Cardiac muscle cell (in vitro differentiated cells and primary cell): ENCODE data around the gene TJP3. TPM values are rescaled to one million over a fixed set of nuclear protein-coding genes. Genes with fewer than 3 reads are reported as not detected.

Experiments
- DNase-seq, 2 donors: peaks; one replicate each; pipeline versions ENCODE4 v3.0.0 to v3.0.0-alpha.2; 2010 to 2017; ENCODE audit warnings: low read depth in 1 of 2, low spot score in 1 of 2
- H3K27ac ChIP-seq: fragments of 200-600 bp; sonication (generic); 2 replicates; pipeline ENCODE4 v1.5.1; 2016
- H3K27me3 ChIP-seq: fragments of 200-600 bp; sonication (generic); 2 replicates; pipeline ENCODE4 v1.6.0; 2016; ENCODE audit warnings: control low read depth
- H3K36me3 ChIP-seq: fragments of 200-600 bp; sonication (generic); 2 replicates; pipeline ENCODE4 v1.5.1; 2016; ENCODE audit warnings: control low read depth
- H3K4me1 ChIP-seq: fragments of 200-600 bp; sonication (generic); 2 replicates; pipeline ENCODE4 v1.8.1; 2017; ENCODE audit warnings: low read depth, mild to moderate bottlenecking, mixed run types
- H3K4me3 ChIP-seq: fragments of 200-600 bp; sonication (generic); 2 replicates; pipeline ENCODE4 v1.5.1; 2016; ENCODE audit warnings: mild to moderate bottlenecking
- H3K9me3 ChIP-seq: fragments of 200-600 bp; sonication (generic); 2 replicates; pipeline ENCODE4 v1.5.1; 2017; ENCODE audit warnings: low read depth, mild to moderate bottlenecking, control low read depth
- CTCF ChIP-seq: IDR thresholded peaks from 2 replicates; pipeline ENCODE4 v1.5.1; 2012; ENCODE audit warnings: low read depth, mild to moderate bottlenecking, low read length
- polyA plus RNA-seq: library from polyadenylated mRNA; unstranded; fragments of >200 nt; fragmentation: Nextera tagmentation; extraction: Ambion mirVana; gene quantifications from 2 replicates; pipeline ENCODE4 v1.2.1, GENCODE V29; 2016
- total RNA-seq: library from RNA; depleted of rRNA; stranded (reverse); fragments of >200 nt; gene quantifications from 2 replicates; pipeline ENCODE4 v1.2.3, GENCODE V29; 2016

The TJP3 gene
- total and polyA plus RNA-seq, 2 experiments from 2014 or later: 5.0 to 5.2 TPM

GRCh38 chr19:3667037-3667638 lies 41.0 kb upstream of the TJP3 start:
- Histone ChIP-seq H3K27me3 (no peaks in the 10 kb centered on the region), H3K27ac (peak overlapping the region; percentile 63), H3K36me3 (no peaks in the 10 kb centered on the region), H3K9me3 (no peaks in the 10 kb centered on the region), H3K4me1 (peaks cover 10% of the 10 kb centered on the region), H3K4me3 (no peak overlapping the region)
- no peak for TF ChIP-seq CTCF
- DNase-seq: no peak

- Histone ChIP-seq H3K27me3 (no peaks in the 10 kb centered on the region), H3K9me3 (no peaks in the 10 kb centered on the region), H3K4me1 (peaks cover 13% of the 10 kb centered on the region), H3K36me3 (no peaks in the 10 kb centered on the region), H3K4me3 (no peak overlapping the region), H3K27ac (peak overlapping the region; percentile 63)
- no peak for DNase-seq
- no peak for TF ChIP-seq CTCF
Measured at GRCh38 chr19:3667766-3668165, 40.4 kb upstream of the TJP3 start.

- no peaks in the 10 kb centered on the region for H3K9me3 ChIP-seq
- DNase-seq: peak in 1 of 2 donors; percentile 41
- peaks cover 13% of the 10 kb centered on the region for H3K4me1 ChIP-seq
- no peak overlapping the region for H3K4me3 ChIP-seq
- no peaks in the 10 kb centered on the region for H3K27me3 ChIP-seq
- TF ChIP-seq CTCF: no peak
- no peaks in the 10 kb centered on the region for H3K36me3 ChIP-seq
- H3K27ac ChIP-seq: peak overlapping the region; percentile 63
Measured at GRCh38 chr19:3668331-3669081, 39.7 kb upstream of the TJP3 start.

- TF ChIP-seq CTCF: no peak
- Histone ChIP-seq H3K9me3 (no peaks in the 10 kb centered on the region), H3K27me3 (no peaks in the 10 kb centered on the region), H3K36me3 (no peaks in the 10 kb centered on the region), H3K4me3 (no peak overlapping the region), H3K4me1 (peaks cover 13% of the 10 kb centered on the region), H3K27ac (peak overlapping the region; percentile 63)
- no peak for DNase-seq
Measured at GRCh38 chr19:3669082-3669946, 38.9 kb upstream of the TJP3 start.

GRCh38 chr19:3669947-3670795 lies 38.0 kb upstream of the TJP3 start:
- Histone ChIP-seq H3K9me3 (no peaks in the 10 kb centered on the region), H3K36me3 (no peaks in the 10 kb centered on the region), H3K27me3 (no peaks in the 10 kb centered on the region), H3K4me1 (peaks cover 13% of the 10 kb centered on the region), H3K27ac (peak overlapping the region; percentile 63), H3K4me3 (no peak overlapping the region)
- peak in 1 of 2 donors; percentile 95 for DNase-seq
- TF ChIP-seq CTCF: no peak
